Astrocyte (in vitro differentiated cells and primary cell): ENCODE data around the gene PSMD1. TPM values are rescaled to one million over a fixed set of nuclear protein-coding genes. Genes with fewer than 3 reads are reported as not detected.

Experiments used
- DNase-seq: peaks from one replicate; pipeline ENCODE4 v3.0.0-alpha.2; 2010; ENCODE audit warnings: low read depth
- FAIRE-seq: peaks from 2 replicates; lab custom pipeline; 2011; peaks lifted over from hg19 to GRCh38; lab: Jason Lieb, UNC
- H2AFZ ChIP-seq: 2 replicates; pipeline ENCODE4 v1.6.0; 2012; ENCODE audit warnings: low read depth, low read length, inconsistent platforms
- H3K27ac ChIP-seq: 2 replicates; pipeline ENCODE4 v1.5.1; 2011; ENCODE audit warnings: low read depth, low read length, inconsistent platforms
- H3K27me3 ChIP-seq: 2 replicates; pipeline ENCODE4 v1.6.0; 2011; ENCODE audit warnings: low read length, inconsistent platforms; ENCODE audit not compliant: insufficient read depth
- H3K36me3 ChIP-seq: 2 replicates; pipeline ENCODE4 v1.5.1; 2011; ENCODE audit warnings: low read length, inconsistent platforms; ENCODE audit not compliant: insufficient read depth
- H3K4me1 ChIP-seq: 2 replicates; pipeline ENCODE4 v1.5.1; 2011; ENCODE audit warnings: low read length, inconsistent platforms; ENCODE audit not compliant: insufficient read depth
- H3K4me2 ChIP-seq: 2 replicates; pipeline ENCODE4 v1.6.0; 2012; ENCODE audit warnings: low read length, inconsistent platforms
- H3K4me3 ChIP-seq: 2 replicates; pipeline ENCODE4 v1.5.1; 2011; ENCODE audit warnings: low read depth, mild to moderate bottlenecking, low read length, inconsistent platforms; ENCODE audit not compliant: insufficient read depth
- H3K79me2 ChIP-seq: 2 replicates; pipeline ENCODE4 v1.6.0; 2012; ENCODE audit warnings: mild to moderate bottlenecking, low read length, inconsistent platforms; ENCODE audit not compliant: insufficient read depth
- H3K9ac ChIP-seq: 2 replicates; pipeline ENCODE4 v1.6.0; 2012; ENCODE audit warnings: mild to moderate bottlenecking, low read length, inconsistent platforms
- H3K9me3 ChIP-seq: 2 replicates; pipeline ENCODE4 v1.5.1; 2012; ENCODE audit warnings: low read depth, mild to moderate bottlenecking, low read length, inconsistent platforms; ENCODE audit not compliant: insufficient read depth
- H4K20me1 ChIP-seq: 2 replicates; pipeline ENCODE4 v1.6.0; 2012; ENCODE audit warnings: low read length, inconsistent platforms; ENCODE audit not compliant: insufficient read depth
- H3K27ac Mint-ChIP-seq: one replicate; pipeline ENCODE4 v1.8.0; 2021; ENCODE audit warnings: mild to moderate bottlenecking, mixed read lengths; ENCODE audit not compliant: unreplicated experiment
- H3K27me3 Mint-ChIP-seq: one replicate; pipeline ENCODE4 v1.8.0; 2021; ENCODE audit warnings: low read depth, mixed read lengths; ENCODE audit not compliant: unreplicated experiment
- H3K36me3 Mint-ChIP-seq: one replicate; pipeline ENCODE4 v1.8.0; 2021; ENCODE audit warnings: low read depth, mixed read lengths; ENCODE audit not compliant: unreplicated experiment
- H3K4me1 Mint-ChIP-seq: one replicate; pipeline ENCODE4 v1.8.0; 2021; ENCODE audit warnings: low read depth, mixed read lengths; ENCODE audit not compliant: unreplicated experiment
- H3K4me3 Mint-ChIP-seq: one replicate; pipeline ENCODE4 v1.8.0; 2021; ENCODE audit warnings: mild to moderate bottlenecking, moderate library complexity, mixed read lengths; ENCODE audit not compliant: unreplicated experiment
- H3K9me3 Mint-ChIP-seq: one replicate; pipeline ENCODE4 v1.8.0; 2021; ENCODE audit warnings: mild to moderate bottlenecking, mixed read lengths; ENCODE audit not compliant: unreplicated experiment
- CTCF ChIP-seq: IDR thresholded peaks from 2 replicates; pipeline ENCODE4 v1.5.1; 2011; ENCODE audit warnings: low read depth, mild to moderate bottlenecking, inconsistent platforms, low read length, moderate library complexity; ENCODE audit not compliant: insufficient read depth
- EZH2 ChIP-seq: IDR thresholded peaks from 2 replicates; pipeline ENCODE4 v1.6.1; 2012; ENCODE audit warnings: mild to moderate bottlenecking, low read length, inconsistent platforms; ENCODE audit not compliant: insufficient read depth
- total RNA-seq: library from RNA; stranded (reverse); gene quantifications from 2 replicates; pipeline ENCODE4 v1.2.1, GENCODE V29; 2021

PSMD1 gene
- total RNA-seq, 1 donor from 2014 or later = 151 TPM

- Mint-ChIP-seq H3K27ac (no peak overlapping the region), H3K9me3 (peaks cover 4% of the 10 kb centered on the region), H3K27me3 (peaks cover 36% of the 10 kb centered on the region), H3K4me3 (no peak overlapping the region), H3K4me1 (no peaks in the 10 kb centered on the region), H3K36me3 (no peaks in the 10 kb centered on the region)
- Histone ChIP-seq H3K9me3 (no peaks in the 10 kb centered on the region), H3K27ac (no peak overlapping the region), H2AFZ (no peak overlapping the region), H3K36me3 (no peaks in the 10 kb centered on the region), H3K4me3 (no peak overlapping the region), H3K27me3 (peaks cover 38% of the 10 kb centered on the region), H4K20me1 (no peaks in the 10 kb centered on the region), H3K4me1 (no peaks in the 10 kb centered on the region), H3K79me2 (no peaks in the 10 kb centered on the region), H3K9ac (no peak overlapping the region), H3K4me2 (no peak overlapping the region)
- FAIRE-seq (no peak), DNase-seq (no peak)
- no peak for TF ChIP-seq EZH2
- no peak for TF ChIP-seq CTCF
Measured at GRCh38 chr2:231041061-231041689, 15.5 kb upstream of the PSMD1 start.

- H3K9ac ChIP-seq = no peak overlapping the region
- no peaks in the 10 kb centered on the region for H3K36me3 ChIP-seq
- Mint-ChIP-seq H3K36me3 (no peaks in the 10 kb centered on the region), H3K4me1 (no peaks in the 10 kb centered on the region), H3K4me3 (no peak overlapping the region), H3K27ac (no peak overlapping the region), H3K27me3 (peaks cover 33% of the 10 kb centered on the region), H3K9me3 (peaks cover 4% of the 10 kb centered on the region)
- H3K4me2 ChIP-seq = no peak overlapping the region
- TF ChIP-seq EZH2 (no peak), CTCF (no peak)
- no peak overlapping the region for H2AFZ ChIP-seq
- no peaks in the 10 kb centered on the region for H3K9me3 ChIP-seq
- H3K4me3 ChIP-seq = no peak overlapping the region
- no peak for FAIRE-seq
- no peak for DNase-seq
- H3K27ac ChIP-seq = no peak overlapping the region
- no peaks in the 10 kb centered on the region for H3K79me2 ChIP-seq
- peaks cover 36% of the 10 kb centered on the region for H3K27me3 ChIP-seq
- H4K20me1 ChIP-seq = no peaks in the 10 kb centered on the region
- H3K4me1 ChIP-seq = no peaks in the 10 kb centered on the region
Measured at GRCh38 chr2:231043796-231044195, 12.9 kb upstream of the PSMD1 start.

GRCh38 chr2:231046916-231047273 is 9.8 kb upstream of the PSMD1 start:
- Histone ChIP-seq H2AFZ (no peak overlapping the region), H3K36me3 (no peaks in the 10 kb centered on the region), H3K79me2 (no peaks in the 10 kb centered on the region), H4K20me1 (no peaks in the 10 kb centered on the region), H3K4me1 (no peaks in the 10 kb centered on the region), H3K4me3 (no peak overlapping the region), H3K4me2 (no peak overlapping the region), H3K9ac (no peak overlapping the region), H3K9me3 (no peaks in the 10 kb centered on the region), H3K27ac (no peak overlapping the region), H3K27me3 (peaks cover 27% of the 10 kb centered on the region)
- FAIRE-seq (no peak), DNase-seq (no peak)
- TF ChIP-seq EZH2 (no peak), CTCF (no peak)
- Mint-ChIP-seq H3K4me3 (no peak overlapping the region), H3K9me3 (no peaks in the 10 kb centered on the region), H3K27me3 (peaks cover 23% of the 10 kb centered on the region), H3K36me3 (no peaks in the 10 kb centered on the region), H3K4me1 (no peaks in the 10 kb centered on the region), H3K27ac (no peak overlapping the region)
